ENCODE data around the gene ZNF672. TPM values are rescaled to one million over a fixed set of nuclear protein-coding genes. Genes with fewer than 3 reads are reported as not detected.
A peak's percentile ranks its signal among the peaks of the same experiment; 100 is the strongest.

The ZNF672 gene
- total and polyA plus RNA-seq, 2 of the 13 experiments (the other 11 are each of a cell fraction or from before 2014, with no cell fraction given) = 17.2 to 22.9 TPM

DNA sequence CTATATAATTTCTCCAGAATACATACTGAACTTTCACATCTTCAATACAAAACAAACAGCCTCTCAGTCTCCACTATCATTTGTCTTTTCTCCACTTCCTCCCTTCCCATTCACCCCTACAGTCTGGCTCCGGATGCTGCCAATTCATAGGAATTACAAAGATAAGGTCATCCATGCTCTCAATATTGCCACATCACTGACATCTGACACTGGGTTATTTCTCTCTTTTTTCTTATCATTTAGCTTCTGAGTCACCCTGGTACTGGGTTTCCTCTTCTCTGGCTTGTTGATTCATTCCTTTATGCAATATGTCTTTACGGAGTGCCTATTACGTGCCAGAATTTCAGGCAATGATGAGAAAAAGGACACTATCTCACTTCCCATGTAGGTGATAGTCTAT lies 9.2 kb upstream of the ZNF672 start (continued):
- TF ChIP-seq FOXO4 (CRISPR knock-in tag; conservative IDR thresholded peaks at IDR 0.05) (no peak), ZNF784 (CRISPR knock-in tag; IDR thresholded peaks at IDR 0.05; ENCODE audit: borderline replicate concordance) (no peak), ARID2 (CRISPR knock-in tag; IDR thresholded peaks at IDR 0.05; ENCODE audit: borderline replicate concordance) (no peak), KDM6A (CRISPR knock-in tag; IDR thresholded peaks at IDR 0.05; ENCODE audit: low read depth) (no peak), ZNF740 (CRISPR knock-in tag; IDR thresholded peaks at IDR 0.05) (no peak), CHCHD3 (CRISPR knock-in tag; IDR thresholded peaks at IDR 0.05) (no peak), GATAD2A (CRISPR knock-in tag; IDR thresholded peaks at IDR 0.05) (peak; percentile 75), HDAC2 (CRISPR knock-in tag; IDR thresholded peaks at IDR 0.05) (peak; percentile 34; the same call in 1 of the 2 replicates), IRF9 (CRISPR knock-in tag; IDR thresholded peaks at IDR 0.05; ENCODE audit: borderline replicate concordance) (no peak), SNAI1 (CRISPR knock-in tag; IDR thresholded peaks at IDR 0.05; ENCODE audit: borderline replicate concordance) (no peak), ZNF546 (CRISPR knock-in tag; conservative IDR thresholded peaks at IDR 0.05) (no peak), ZSCAN31 (CRISPR knock-in tag; IDR thresholded peaks at IDR 0.05; ENCODE audit: low read depth) (no peak), RBAK (CRISPR knock-in tag; IDR thresholded peaks at IDR 0.05) (no peak), DDIT3 (CRISPR knock-in tag; IDR thresholded peaks at IDR 0.05) (no peak), ZNF367 (CRISPR knock-in tag; IDR thresholded peaks at IDR 0.05; ENCODE audit: borderline replicate concordance) (no peak), ZNF572 (CRISPR knock-in tag; IDR thresholded peaks at IDR 0.05) (no peak), ZNF234 (CRISPR knock-in tag; conservative IDR thresholded peaks at IDR 0.05) (no peak), ZNF782 (CRISPR knock-in tag; IDR thresholded peaks at IDR 0.05; ENCODE audit: borderline replicate concordance) (no peak), SRSF4 (IDR thresholded peaks at IDR 0.05; ENCODE audit: low read depth, low read length, poor library complexity, severe bottlenecking) (no peak), DPF2 (CRISPR knock-in tag; IDR thresholded peaks at IDR 0.05; ENCODE audit: borderline replicate concordance, low read depth) (no peak), JARID2 (CRISPR knock-in tag; IDR thresholded peaks at IDR 0.05; ENCODE audit: insufficient replicate concordance) (no peak)
- TF ChIP-seq, protein P1, sequence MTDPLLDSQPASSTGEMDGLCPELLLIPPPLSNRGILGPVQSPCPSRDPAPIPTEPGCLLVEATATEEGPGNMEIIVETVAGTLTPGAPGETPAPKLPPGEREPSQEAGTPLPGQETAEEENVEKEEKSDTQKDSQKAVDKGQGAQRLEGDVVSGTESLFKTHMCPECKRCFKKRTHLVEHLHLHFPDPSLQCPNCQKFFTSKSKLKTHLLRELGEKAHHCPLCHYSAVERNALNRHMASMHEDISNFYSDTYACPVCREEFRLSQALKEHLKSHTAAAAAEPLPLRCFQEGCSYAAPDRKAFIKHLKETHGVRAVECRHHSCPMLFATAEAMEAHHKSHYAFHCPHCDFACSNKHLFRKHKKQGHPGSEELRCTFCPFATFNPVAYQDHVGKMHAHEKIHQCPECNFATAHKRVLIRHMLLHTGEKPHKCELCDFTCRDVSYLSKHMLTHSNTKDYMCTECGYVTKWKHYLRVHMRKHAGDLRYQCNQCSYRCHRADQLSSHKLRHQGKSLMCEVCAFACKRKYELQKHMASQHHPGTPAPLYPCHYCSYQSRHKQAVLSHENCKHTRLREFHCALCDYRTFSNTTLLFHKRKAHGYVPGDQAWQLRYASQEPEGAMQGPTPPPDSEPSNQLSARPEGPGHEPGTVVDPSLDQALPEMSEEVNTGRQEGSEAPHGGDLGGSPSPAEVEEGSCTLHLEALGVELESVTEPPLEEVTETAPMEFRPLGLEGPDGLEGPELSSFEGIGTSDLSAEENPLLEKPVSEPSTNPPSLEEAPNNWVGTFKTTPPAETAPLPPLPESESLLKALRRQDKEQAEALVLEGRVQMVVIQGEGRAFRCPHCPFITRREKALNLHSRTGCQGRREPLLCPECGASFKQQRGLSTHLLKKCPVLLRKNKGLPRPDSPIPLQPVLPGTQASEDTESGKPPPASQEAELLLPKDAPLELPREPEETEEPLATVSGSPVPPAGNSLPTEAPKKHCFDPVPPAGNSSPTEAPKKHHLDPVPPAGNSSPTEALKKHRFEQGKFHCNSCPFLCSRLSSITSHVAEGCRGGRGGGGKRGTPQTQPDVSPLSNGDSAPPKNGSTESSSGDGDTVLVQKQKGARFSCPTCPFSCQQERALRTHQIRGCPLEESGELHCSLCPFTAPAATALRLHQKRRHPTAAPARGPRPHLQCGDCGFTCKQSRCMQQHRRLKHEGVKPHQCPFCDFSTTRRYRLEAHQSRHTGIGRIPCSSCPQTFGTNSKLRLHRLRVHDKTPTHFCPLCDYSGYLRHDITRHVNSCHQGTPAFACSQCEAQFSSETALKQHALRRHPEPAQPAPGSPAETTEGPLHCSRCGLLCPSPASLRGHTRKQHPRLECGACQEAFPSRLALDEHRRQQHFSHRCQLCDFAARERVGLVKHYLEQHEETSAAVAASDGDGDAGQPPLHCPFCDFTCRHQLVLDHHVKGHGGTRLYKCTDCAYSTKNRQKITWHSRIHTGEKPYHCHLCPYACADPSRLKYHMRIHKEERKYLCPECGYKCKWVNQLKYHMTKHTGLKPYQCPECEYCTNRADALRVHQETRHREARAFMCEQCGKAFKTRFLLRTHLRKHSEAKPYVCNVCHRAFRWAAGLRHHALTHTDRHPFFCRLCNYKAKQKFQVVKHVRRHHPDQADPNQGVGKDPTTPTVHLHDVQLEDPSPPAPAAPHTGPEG (CRISPR knock-in tag; IDR thresholded peaks at IDR 0.05) = no peak

Data from HepG2 (cell line).